HG03558 (cell line): Measurements from ENCODE around the gene RCC2.
"Not testable (repeated sequence)": the region's sequence is repeated elsewhere in the genome, so short reads cannot be mapped to it uniquely, and the experiment has no call there.

ENCODE experiments used
- ATAC-seq: cut with Tn5 transposase; IDR thresholded peaks from one replicate; pipeline ENCODE4 v1.9.1; 2021; ENCODE audit warnings: moderate number of reproducible peaks; ENCODE audit not compliant: unreplicated experiment; ENCODE audit errors: extremely low read depth

The RCC2 gene

GRCh38 chr1:17423781-17424245, 15.7 kb downstream of the RCC2 start:
- ATAC-seq, result no peak

DNA sequence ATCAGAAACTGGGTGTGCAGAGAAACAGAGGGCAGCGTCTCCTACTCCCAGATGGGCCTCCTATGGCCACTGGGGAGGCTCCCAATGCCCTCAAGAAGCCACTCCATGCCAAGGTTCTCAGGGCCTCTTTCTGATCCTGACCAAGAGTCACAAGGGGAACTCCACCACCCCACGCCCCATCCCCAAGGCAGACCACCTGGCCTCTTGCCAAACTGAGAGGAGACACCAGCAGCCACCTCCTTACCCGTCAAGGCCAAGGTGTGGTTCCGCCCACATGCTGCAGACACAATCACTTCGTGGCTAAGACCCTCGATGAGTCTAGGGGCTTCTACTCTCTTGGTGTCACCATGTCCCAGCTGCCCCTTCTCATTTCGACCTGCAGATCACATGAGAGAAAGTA, 17.0 kb downstream of the RCC2 start:
- ATAC-seq, result no peak

DNA sequence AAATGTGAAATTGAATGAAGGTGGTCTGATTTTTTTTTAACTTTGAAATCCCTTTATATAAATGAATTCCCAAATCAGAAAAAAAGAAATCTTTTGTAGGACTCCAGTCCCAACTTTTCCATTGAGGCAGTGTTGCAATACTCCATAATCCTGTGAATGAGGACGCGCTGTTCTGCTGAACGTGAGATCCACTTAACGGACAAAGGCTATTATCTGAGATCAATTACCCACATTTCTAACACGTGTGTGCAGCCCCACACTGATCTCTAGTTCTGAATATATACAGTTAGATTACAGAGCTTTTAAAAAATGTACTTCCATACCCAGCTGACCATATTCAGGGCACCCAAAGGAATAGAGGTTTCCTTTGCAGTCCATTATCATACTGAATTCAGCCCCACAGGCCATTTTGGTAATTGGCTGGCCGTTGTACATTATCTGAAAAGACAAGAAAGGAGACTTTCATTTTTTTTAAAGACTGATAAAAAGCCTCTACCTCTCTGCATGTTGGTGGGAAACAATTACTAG, 19.0 kb downstream of the RCC2 start:
- ATAC-seq, result no peak

DNA sequence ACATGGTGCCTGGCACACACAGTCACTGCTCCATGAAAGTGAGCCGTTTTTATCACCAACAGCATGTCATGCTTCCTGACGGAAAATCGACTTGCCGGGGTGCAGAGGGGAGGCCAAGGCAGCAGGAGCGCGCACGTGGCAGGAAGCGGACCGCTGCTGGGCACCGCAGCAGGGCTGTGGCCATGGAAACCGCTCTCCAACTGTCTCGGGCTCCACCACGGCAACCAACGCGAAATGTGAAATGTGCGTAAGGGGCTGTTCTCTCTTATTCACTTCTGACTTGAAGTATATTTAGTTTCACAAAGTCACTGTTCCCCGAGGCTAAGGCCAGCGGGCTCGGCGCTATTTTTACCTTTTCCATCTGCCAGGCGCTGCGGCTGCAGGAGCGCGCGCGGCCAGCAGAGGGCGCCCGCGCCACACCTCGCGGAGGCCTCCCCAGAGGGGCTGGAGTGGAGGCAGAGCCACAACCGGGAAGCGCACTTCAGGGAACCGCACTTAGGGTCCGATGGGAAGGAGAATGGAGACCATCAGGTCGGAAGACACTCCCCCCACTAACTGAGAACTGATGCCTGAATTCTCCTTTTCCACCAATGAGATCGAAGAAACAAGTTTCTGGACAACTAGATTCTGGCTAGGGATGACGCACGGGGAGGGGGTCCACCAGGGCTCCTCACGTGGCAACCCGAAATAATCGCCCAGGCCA, 19.7 kb downstream of the RCC2 start:
- ATAC-seq, result no peak

GRCh38 chr1:17416389-17416788, 23.1 kb downstream of the RCC2 start:
- no peak for ATAC-seq

DNA sequence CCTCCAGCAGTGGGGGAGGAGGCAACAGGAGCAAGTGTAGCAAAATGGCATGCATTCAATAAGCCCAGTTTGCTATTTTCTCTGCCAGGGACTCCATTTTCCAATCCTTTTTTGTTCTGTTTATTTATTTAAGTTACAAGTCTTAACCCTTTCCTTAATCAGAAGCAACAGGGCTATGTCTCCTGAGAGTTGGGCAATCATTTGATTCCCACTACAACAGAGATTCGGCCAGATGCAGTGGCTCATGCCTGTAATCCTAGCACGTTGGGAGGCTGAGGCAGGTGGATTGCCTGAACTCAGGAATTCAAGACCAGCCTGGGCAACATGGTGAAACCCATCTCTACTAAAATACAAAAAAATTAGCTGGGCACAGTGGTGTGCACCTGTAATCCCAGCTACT, 25.5 kb downstream of the RCC2 start:
- ATAC-seq, result no peak

DNA sequence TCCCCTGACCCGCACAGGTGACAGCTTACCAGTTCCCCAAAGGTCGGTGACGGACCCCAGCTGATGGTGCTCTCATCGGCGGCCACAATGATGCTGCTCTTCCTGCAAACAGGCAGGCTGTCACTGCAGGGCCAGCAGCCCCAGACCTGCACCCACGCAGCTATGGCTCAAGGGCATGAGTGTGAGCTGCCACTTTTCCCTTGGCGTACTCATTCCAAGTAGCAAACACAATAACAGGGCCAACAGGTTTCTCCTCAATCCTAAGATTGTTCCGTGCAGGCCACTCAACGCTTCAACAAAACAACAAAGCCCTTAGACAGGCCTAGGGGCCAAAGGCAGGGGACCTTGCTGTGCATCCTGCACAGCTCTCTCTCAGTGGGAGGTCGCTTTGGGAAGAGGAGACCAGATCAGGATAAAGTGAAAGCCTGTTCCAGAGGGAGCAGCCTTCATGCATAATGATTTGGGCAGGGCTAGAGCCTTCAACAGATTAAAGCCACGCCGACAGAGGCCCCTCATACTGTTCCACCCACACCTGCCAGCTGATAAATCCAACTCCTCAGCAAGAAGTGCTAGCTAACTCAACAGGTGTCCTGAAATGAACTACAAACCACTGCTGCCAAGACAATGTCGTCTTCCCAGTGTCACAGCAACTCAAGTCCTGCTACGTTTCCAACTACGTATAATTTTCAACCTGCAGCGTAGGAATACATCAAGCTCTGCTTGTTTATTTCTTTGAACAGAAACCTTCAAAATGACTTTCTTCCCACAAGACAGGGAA, 27.2 kb downstream of the RCC2 start:
- ATAC-seq, result no peak

- ATAC-seq, result no peak
Observed at GRCh38 chr1:17409391-17409811, 30.1 kb downstream of the RCC2 start.

- ATAC-seq, result not testable (repeated sequence)
Observed at GRCh38 chr1:17407786-17408514, 31.5 kb downstream of the RCC2 start.

DNA sequence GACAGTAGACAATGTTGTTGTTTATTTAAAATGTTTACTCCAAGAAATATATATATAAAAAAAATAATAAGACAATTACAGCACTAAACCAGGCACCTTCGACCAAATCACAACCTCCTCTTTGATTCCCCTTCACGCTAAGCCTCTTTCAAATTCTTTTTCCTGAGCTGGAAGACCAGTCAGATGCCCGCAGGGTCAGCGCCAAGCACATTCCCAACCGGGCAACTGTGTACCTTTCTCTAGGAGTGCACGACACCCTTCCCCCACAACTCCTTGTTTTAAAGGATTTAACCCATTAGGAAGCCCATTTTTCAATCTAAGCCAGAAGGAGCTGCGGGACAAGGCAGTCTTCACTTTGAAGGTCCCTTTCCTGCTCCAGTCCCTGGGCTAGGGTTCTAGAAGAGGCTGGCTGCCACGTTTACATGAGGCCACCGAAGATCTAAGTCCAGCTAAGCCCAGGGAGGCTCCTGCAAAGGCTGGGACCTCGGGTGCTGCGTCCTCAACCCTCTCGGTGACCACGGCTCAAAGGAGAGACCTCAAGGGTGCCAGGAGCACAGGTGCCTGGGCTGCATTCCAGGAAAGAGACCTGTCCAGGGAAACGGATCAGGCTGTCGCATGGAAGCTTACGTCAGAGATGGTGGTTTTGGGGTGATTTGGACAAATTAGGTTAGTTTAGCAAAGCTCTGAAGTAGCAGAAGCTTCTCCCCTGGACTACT, 32.6 kb downstream of the RCC2 start:
- ATAC-seq, result not testable (repeated sequence)

GRCh38 chr1:17405898-17406759, 33.3 kb downstream of the RCC2 start:
- no peak for ATAC-seq

DNA sequence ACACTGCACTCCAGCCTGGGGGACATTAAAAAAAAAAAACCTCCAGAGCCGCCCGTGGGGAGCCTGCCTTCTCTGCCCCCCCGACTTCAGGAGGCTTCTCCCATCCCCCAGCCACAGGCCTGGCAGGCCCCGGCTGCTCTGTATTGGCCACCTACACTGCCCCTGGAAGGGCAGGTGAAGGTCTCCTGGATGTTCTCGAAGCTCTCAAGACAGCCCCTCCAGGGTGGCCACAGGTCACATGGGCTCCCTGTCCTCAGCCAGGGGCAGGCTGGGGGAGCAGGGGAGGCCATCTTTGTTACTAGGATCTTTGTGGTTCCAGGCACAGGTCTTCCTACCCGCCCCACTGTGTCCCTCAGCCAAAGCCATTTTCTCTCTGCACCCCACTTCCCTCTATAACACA, 34.7 kb downstream of the RCC2 start:
- ATAC-seq, result no peak

- no peak for ATAC-seq
Observed at GRCh38 chr1:17404034-17404684, 35.3 kb downstream of the RCC2 start.

DNA sequence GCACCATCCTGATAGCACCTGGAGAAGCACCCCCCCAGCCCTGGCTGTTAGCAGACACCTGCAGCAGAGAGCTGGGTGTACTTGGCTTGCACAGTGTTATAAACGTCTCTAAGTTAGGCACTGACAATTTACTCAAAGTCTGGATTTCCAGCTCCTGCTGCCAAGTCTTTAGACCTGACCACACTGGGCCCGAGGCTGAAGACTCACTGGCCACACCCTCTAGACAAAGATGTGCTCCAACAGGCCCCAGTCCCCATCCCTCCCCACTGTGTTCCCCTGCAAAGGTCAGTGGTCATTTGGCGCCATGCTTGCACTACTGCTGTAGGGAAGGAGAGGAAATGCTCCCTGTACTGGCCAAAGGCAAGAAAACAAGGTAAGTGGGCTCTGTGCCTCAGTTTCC, 36.4 kb downstream of the RCC2 start:
- ATAC-seq, result no peak

DNA sequence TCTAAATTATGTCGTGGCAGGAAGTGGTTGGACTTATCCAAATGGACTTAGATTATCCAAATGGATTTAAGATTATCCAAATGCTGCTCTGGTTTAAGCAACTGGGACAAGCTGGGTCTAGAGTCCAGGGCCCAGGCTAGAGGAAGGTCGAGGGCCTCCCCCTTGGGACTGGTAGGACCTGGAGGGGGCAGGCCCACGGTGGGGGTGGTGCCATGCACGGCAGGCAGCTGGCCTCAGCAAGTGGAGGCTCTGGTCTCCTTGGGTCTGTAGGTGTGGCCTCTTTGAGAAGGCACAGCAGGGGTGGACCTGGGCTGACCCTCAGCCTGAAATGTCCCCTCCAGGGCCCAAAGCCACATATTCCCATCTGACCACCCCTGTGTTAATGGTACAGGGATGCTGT, 37.6 kb downstream of the RCC2 start:
- ATAC-seq, result no peak

- no peak for ATAC-seq
Observed at GRCh38 chr1:17400725-17401341, 38.6 kb downstream of the RCC2 start.

DNA sequence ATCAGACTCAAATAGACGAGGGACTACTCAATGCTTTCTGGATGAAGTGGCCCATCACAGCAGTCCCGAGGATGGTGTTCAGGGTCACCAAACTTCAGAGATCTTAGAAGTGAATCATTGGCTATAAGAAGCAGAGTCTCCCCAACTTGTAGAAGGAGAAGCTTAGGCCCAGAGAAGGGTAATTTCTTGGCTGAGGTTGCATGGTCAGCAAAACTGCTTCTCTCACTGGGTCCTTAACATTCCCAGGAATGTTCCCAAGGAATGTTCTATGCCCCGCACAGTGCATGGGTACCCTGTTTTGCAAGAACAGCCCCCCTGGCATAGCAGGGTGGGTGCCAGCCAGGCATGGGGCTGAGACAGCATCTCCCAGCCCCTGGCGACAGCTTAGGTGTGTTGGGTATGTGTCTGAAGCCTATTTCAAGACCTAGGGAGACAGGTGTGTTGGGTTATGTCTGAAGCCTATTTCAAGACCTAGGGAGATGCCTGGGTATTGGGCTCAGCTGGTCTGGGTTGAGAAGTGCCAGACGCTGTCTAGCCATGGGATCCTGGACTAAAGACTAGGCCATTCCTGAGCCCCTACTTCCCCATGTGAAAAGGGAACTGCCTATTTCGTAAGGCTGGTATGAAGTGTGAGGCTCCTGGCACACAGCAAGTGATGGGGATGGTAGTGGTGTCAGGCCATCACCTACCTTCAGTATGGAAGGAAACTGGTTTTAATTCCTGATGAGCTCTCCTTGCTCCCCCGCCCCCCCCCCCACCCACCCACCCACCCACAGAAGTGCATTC, 41.4 kb downstream of the RCC2 start:
- ATAC-seq, result no peak

DNA sequence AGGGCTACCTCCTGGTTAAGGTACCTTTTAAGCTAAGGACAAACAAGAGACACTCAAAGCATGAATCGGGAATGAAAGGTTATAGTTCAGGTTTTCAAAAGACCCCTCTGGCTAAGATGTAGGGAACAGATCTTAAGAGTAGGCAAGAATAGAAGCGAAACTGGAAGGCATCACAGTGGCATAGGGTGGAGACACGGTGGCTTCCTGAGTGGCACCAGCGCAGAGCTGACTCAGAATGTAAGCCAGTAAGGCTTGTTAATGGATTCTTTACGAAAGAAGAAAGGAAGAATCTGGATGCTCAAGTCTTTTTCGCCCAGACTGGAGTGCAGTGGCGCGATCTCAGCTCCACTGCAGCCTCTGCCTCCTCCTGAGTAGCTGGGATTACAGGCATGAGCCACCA, 46.2 kb downstream of the RCC2 start:
- ATAC-seq, result no peak
